ENCODE results near the gene PAH. TPM values are rescaled to one million over a fixed set of nuclear protein-coding genes. Genes with fewer than 3 reads are reported as not detected.
A peak's percentile ranks its signal among the peaks of the same experiment; 100 is the strongest.

Gene PAH
- total and polyA plus RNA-seq, 2 of the 8 experiments (the other 6 are each of a cell fraction or from before 2014, with no cell fraction given), result 3.9 to 9.0 TPM

DNA sequence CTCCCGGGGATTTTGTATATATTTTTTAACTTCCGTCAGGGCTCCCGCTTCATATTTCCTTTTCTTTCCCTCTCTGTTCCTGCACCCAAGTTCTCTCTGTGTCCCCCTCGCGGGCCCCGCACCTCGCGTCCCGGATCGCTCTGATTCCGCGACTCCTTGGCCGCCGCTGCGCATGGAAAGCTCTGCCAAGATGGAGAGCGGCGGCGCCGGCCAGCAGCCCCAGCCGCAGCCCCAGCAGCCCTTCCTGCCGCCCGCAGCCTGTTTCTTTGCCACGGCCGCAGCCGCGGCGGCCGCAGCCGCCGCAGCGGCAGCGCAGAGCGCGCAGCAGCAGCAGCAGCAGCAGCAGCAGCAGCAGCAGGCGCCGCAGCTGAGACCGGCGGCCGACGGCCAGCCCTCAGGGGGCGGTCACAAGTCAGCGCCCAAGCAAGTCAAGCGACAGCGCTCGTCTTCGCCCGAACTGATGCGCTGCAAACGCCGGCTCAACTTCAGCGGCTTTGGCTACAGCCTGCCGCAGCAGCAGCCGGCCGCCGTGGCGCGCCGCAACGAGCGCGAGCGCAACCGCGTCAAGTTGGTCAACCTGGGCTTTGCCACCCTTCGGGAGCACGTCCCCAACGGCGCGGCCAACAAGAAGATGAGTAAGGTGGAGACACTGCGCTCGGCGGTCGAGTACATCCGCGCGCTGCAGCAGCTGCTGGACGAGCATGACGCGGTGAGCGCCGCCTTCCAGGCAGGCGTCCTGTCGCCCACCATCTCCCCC, 41.2 kb upstream of the PAH start:
- no peaks in the 10 kb centered on the region for H3K79me2 ChIP-seq (ENCODE audit: control insufficient read depth in 1 of 2, insufficient read depth in 2 of 2, low read length in 2 of 2)
- H2AK5ac ChIP-seq (ENCODE audit: low read depth, low read length), result no peak overlapping the region
- H3K9ac ChIP-seq (replicated peaks in 1 of 4; ENCODE audit: extremely low read depth in 1 of 4, low read depth in 3 of 4, low read length in 3 of 4), result no peak overlapping the region
- peak overlapping the region; percentile 91 to 95 for H3K4me2 ChIP-seq (ENCODE audit: insufficient read depth in 1 of 2, low read depth in 2 of 2, low read length in 2 of 2)
- no peak overlapping the region for H2BK12ac ChIP-seq (ENCODE audit: low read depth, low read length)
- no peak overlapping the region for H4K5ac ChIP-seq (ENCODE audit: insufficient read length, low read depth, low read length)
- no peak overlapping the region for H2BK120ac ChIP-seq (replicated peaks; ENCODE audit: low read depth, low read length)
- no peak overlapping the region for H3K14ac ChIP-seq (ENCODE audit: insufficient read length)
- ChIA-PET CTCF (ENCODE audit: partially characterized antibody) (interaction anchor here (1.0 to 1.1 kb wide), 3 partner anchors 10 to 539 kb away, joined by 3 to 5 read pairs (median 3); no protein-coding TSS in a partner anchor), POLR2A (ENCODE audit: partially characterized antibody) (interaction anchor here (1.0 to 1.2 kb wide), 2 partner anchors 8 to 10 kb away, joined by 3 to 5 read pairs; no protein-coding TSS in a partner anchor)
- peak overlapping the region; percentile 31 to 67 (median 48) for H3K4me3 ChIP-seq (ENCODE audit: extremely low read depth in 1 of 4, insufficient read depth in 2 of 4, low read depth in 3 of 4, low read length in 4 of 4)
- no peak overlapping the region for H4K91ac ChIP-seq (replicated peaks; ENCODE audit: insufficient read length, low read length)
- H4K20me1 ChIP-seq (replicated peaks in 1 of 2; ENCODE audit: control insufficient read depth in 1 of 2, insufficient read depth in 2 of 2, low read length in 2 of 2), result peaks cover 16 to 41% of the 10 kb centered on the region in 2 experiments
- peaks cover 0 to 4% (median 0%) of the 10 kb centered on the region in 4 experiments; a peak in 1 of 8 replicates for H3K36me3 ChIP-seq (ENCODE audit: control insufficient read depth in 2 of 4, insufficient read depth in 4 of 4, low read length in 3 of 4)
- no peak overlapping the region for H2BK5ac ChIP-seq (ENCODE audit: low read depth, low read length)
- no peak overlapping the region for H3K56ac ChIP-seq (replicated peaks; ENCODE audit: insufficient read length, low read depth, low read length)
- DNase-seq (ENCODE audit: low read depth in 1 of 2, low spot score in 2 of 2) (peak in 1 of 2 experiments; percentile 77), FAIRE-seq (no peak)
- H3K4me1 ChIP-seq (replicated peaks in 1 of 4; ENCODE audit: control insufficient read depth in 3 of 4, insufficient read depth in 4 of 4, low read length in 3 of 4), result peaks cover 4 to 23% (median 9%) of the 10 kb centered on the region in 4 experiments; a peak in 6 of 7 replicates
- no peak overlapping the region for H3K27ac ChIP-seq (ENCODE audit: low read depth, low read length)
- H3K79me1 ChIP-seq (ENCODE audit: low read depth, low read length), result no peaks in the 10 kb centered on the region
- H3K27me3 ChIP-seq (replicated peaks in 1 of 4; ENCODE audit: control insufficient read depth in 3 of 4, extremely low read depth in 1 of 4, insufficient read depth in 3 of 4, low read length in 3 of 4), result peaks cover 85 to 98% (median 95%) of the 10 kb centered on the region in 4 experiments
- H2BK20ac ChIP-seq (ENCODE audit: low read length), result no peak overlapping the region
- peak overlapping the region; percentile 28; the same call in 1 of the 2 replicates for H2AFZ ChIP-seq (ENCODE audit: low read length)
- H3K4ac ChIP-seq (replicated peaks; ENCODE audit: insufficient read length, low read depth, low read length), result no peak overlapping the region
- H3K18ac ChIP-seq (ENCODE audit: extremely low read depth, low read length), result no peak overlapping the region; the same call in none of the 2 replicates
- H3K9me3 ChIP-seq (ENCODE audit: insufficient read depth in 2 of 2, low read depth in 1 of 2, low read length in 1 of 2), result peaks cover 0 to 1% of the 10 kb centered on the region in 2 experiments; a peak in 1 of 4 replicates
- H3K23me2 ChIP-seq (ENCODE audit: low read depth, low read length), result peaks cover 21% of the 10 kb centered on the region
- no peak overlapping the region for H2BK15ac ChIP-seq (ENCODE audit: low read length)
- no peak overlapping the region for H4K8ac ChIP-seq (ENCODE audit: extremely low read depth, insufficient read depth, low read length)
- H3K23ac ChIP-seq (ENCODE audit: insufficient read length), result no peak overlapping the region
- WGBS, 2 experiments (ENCODE audit: extremely low coverage in 1 of 2, insufficient coverage in 1 of 2, insufficient read length in 1 of 2, insufficient replicate concordance in 2 of 2, low coverage in 1 of 2, low lambda C conversion rate in 2 of 2, missing lambda C conversion rate in 1 of 2), result 2% methylated on average over 68 of the region's 83 CpGs; no CpG with 5 or more reads in 1 of the 2 experiments
- TF ChIP-seq, protein P1, sequence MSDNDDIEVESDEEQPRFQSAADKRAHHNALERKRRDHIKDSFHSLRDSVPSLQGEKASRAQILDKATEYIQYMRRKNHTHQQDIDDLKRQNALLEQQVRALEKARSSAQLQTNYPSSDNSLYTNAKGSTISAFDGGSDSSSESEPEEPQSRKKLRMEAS (IDR thresholded peaks at IDR 0.05), result peak; percentile 61
- peak; percentile 57; the same call in 1 of the 2 replicates for TF ChIP-seq SRF (IDR thresholded peaks at IDR 0.05; ENCODE audit: low read depth, low read length)
- no peak for TF ChIP-seq NANOG (IDR thresholded peaks at IDR 0.05; ENCODE audit: insufficient read depth, low read depth, low read length, poor library complexity, severe bottlenecking)
- no peak for TF ChIP-seq CBX5 (IDR thresholded peaks at IDR 0.05; ENCODE audit: low read depth, low read length)
- no peak for TF ChIP-seq KDM5A (IDR thresholded peaks at IDR 0.05; ENCODE audit: low read length)
- no peak for TF ChIP-seq JUN (IDR thresholded peaks at IDR 0.05; ENCODE audit: low read depth, low read length)
- TF ChIP-seq RBBP5 (IDR thresholded peaks at IDR 0.05; ENCODE audit: borderline replicate concordance, low read depth, low read length), result peak; percentile 56; the same call in 1 of the 2 replicates
- TF ChIP-seq TBP (IDR thresholded peaks at IDR 0.05; ENCODE audit: low read depth, low read length), result no peak
- no peak for TF ChIP-seq POLR2A (IDR thresholded peaks at IDR 0.05; ENCODE audit: control extremely low read depth in 1 of 2, low read depth in 2 of 2, low read length in 2 of 2)
- TF ChIP-seq BRCA1 (IDR thresholded peaks at IDR 0.05; ENCODE audit: low read depth, low read length), result no peak
- TF ChIP-seq RXRA (IDR thresholded peaks at IDR 0.05; ENCODE audit: insufficient read depth, low read depth, low read length), result no peak
- TF ChIP-seq SP4 (IDR thresholded peaks at IDR 0.05; ENCODE audit: low read length), result no peak
- TF ChIP-seq CREB1 (IDR thresholded peaks at IDR 0.05), result 0 out of 2 replicates have a peak, but pooled peaks have one; percentile 41

Data from H1 (cell line).